ENCODE measurements around the gene NTRK3. TPM values are rescaled to one million over a fixed set of nuclear protein-coding genes. Genes with fewer than 3 reads are reported as not detected.

NTRK3 gene
- polyA plus RNA-seq, 1 donor from 2014 or later: 42.7 TPM

DNA sequence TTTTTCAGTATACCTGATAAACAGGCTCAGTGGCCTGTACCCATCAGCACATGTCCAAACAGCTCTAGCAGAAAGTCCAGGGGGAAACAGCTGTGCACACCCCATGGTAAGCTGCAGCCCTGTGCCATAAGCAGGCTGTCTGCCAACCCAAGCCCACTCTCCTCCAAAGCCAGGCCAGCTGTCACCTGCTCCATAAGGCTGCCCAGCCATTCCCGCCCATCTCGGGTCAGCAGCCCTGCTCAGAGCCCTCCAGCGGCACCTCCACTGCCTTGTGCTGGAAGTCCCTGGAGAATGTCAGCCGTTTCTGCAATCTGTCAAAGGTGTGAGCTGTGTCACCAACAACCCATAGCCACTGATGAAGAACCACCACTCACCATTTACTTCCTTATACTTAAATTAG, 82.0 kb downstream of the NTRK3 start:
- Histone ChIP-seq H3K9me2 (ENCODE audit: insufficient read depth, low read length) (no peaks in the 10 kb centered on the region), H2AFZ (ENCODE audit: low read depth, low read length) (no peak overlapping the region), H3K4me2 (ENCODE audit: low read length) (no peak overlapping the region), H3K27ac (ENCODE audit: low read length) (no peak overlapping the region), H3K9me3 (ENCODE audit: low read length) (no peaks in the 10 kb centered on the region), H3K4me3 (ENCODE audit: low read length) (no peak overlapping the region), H3K27me3 (ENCODE audit: insufficient read depth, low read depth, low read length) (no peaks in the 10 kb centered on the region), H3F3A (ENCODE audit: insufficient read depth, low read length, poor library complexity, severe bottlenecking) (no peaks in the 10 kb centered on the region), H3K79me2 (replicated peaks; ENCODE audit: insufficient read depth, low read length) (no peaks in the 10 kb centered on the region), H3K9ac (ENCODE audit: low read length) (no peak overlapping the region), H3K36me3 (ENCODE audit: insufficient read depth, low read length) (no peaks in the 10 kb centered on the region), H4K20me1 (ENCODE audit: insufficient read depth) (peaks cover 3% of the 10 kb centered on the region)
- TF ChIP-seq EZH2 (IDR thresholded peaks at IDR 0.05; ENCODE audit: borderline replicate concordance, insufficient read depth, low read length, poor library complexity, severe bottlenecking): no peak
- TF ChIP-seq, protein P1, sequence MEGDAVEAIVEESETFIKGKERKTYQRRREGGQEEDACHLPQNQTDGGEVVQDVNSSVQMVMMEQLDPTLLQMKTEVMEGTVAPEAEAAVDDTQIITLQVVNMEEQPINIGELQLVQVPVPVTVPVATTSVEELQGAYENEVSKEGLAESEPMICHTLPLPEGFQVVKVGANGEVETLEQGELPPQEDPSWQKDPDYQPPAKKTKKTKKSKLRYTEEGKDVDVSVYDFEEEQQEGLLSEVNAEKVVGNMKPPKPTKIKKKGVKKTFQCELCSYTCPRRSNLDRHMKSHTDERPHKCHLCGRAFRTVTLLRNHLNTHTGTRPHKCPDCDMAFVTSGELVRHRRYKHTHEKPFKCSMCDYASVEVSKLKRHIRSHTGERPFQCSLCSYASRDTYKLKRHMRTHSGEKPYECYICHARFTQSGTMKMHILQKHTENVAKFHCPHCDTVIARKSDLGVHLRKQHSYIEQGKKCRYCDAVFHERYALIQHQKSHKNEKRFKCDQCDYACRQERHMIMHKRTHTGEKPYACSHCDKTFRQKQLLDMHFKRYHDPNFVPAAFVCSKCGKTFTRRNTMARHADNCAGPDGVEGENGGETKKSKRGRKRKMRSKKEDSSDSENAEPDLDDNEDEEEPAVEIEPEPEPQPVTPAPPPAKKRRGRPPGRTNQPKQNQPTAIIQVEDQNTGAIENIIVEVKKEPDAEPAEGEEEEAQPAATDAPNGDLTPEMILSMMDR (IDR thresholded peaks at IDR 0.05; ENCODE audit: poor library complexity, severe bottlenecking): no peak

DNA sequence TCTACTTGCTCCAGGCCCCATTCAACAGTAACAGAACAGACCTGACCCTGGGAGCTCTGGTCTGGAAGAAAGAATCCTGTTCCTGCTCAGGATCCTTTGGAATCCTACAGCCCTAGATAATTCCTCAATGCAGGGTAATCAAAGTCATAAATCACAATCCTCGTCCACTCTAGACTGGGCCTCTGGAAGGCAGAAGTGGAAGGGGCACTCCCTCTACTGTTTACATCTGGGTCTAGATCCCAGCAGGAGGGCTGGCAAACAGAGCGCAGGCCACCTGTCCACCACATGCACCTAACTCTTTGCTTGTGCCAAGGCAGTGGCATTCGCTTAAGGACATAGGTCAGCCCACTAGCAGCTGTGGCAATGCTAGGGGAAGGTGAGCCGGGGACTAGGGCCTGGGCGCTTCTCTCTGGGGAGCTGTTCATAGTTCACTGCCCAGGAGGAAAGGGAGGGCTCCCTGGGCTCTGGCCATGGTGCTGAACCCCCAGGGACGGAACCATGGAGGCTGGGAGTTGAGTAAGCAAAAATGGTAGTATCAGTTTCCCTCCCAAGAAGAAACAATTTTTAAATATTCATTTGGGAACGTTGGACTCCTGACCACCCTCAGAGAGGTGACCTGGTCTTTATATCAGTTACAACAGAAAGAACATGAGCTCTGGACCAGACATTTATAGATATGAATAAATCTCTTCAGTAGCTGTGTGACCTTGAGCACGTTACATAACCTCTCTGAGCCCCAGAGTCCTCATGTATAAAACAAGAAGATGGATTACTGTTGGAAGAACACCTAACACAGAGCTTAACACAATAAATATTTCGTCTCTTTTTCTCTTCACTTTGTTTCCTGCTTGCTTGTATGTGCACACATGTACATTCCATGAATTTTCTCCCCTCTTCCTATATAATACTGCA, 90.2 kb downstream of the NTRK3 start:
- H3K4me2 ChIP-seq (ENCODE audit: low read length): no peak overlapping the region
- H3K27ac ChIP-seq (ENCODE audit: low read length): no peak overlapping the region
- no peak overlapping the region for H3K9ac ChIP-seq (ENCODE audit: low read length)
- no peak overlapping the region for H2AFZ ChIP-seq (ENCODE audit: low read depth, low read length)
- H3K9me2 ChIP-seq (ENCODE audit: insufficient read depth, low read length): no peaks in the 10 kb centered on the region
- no peaks in the 10 kb centered on the region for H3K27me3 ChIP-seq (ENCODE audit: insufficient read depth, low read depth, low read length)
- H3F3A ChIP-seq (ENCODE audit: insufficient read depth, low read length, poor library complexity, severe bottlenecking): no peaks in the 10 kb centered on the region
- no peaks in the 10 kb centered on the region for H4K20me1 ChIP-seq (ENCODE audit: insufficient read depth)
- no peaks in the 10 kb centered on the region for H3K9me3 ChIP-seq (ENCODE audit: low read length)
- no peaks in the 10 kb centered on the region for H3K36me3 ChIP-seq (ENCODE audit: insufficient read depth, low read length)
- no peaks in the 10 kb centered on the region for H3K79me2 ChIP-seq (replicated peaks; ENCODE audit: insufficient read depth, low read length)
- H3K4me3 ChIP-seq (ENCODE audit: low read length): no peak overlapping the region
- no peak for TF ChIP-seq RAD21 (conservative IDR thresholded peaks at IDR 0.05)
- TF ChIP-seq, protein P2, sequence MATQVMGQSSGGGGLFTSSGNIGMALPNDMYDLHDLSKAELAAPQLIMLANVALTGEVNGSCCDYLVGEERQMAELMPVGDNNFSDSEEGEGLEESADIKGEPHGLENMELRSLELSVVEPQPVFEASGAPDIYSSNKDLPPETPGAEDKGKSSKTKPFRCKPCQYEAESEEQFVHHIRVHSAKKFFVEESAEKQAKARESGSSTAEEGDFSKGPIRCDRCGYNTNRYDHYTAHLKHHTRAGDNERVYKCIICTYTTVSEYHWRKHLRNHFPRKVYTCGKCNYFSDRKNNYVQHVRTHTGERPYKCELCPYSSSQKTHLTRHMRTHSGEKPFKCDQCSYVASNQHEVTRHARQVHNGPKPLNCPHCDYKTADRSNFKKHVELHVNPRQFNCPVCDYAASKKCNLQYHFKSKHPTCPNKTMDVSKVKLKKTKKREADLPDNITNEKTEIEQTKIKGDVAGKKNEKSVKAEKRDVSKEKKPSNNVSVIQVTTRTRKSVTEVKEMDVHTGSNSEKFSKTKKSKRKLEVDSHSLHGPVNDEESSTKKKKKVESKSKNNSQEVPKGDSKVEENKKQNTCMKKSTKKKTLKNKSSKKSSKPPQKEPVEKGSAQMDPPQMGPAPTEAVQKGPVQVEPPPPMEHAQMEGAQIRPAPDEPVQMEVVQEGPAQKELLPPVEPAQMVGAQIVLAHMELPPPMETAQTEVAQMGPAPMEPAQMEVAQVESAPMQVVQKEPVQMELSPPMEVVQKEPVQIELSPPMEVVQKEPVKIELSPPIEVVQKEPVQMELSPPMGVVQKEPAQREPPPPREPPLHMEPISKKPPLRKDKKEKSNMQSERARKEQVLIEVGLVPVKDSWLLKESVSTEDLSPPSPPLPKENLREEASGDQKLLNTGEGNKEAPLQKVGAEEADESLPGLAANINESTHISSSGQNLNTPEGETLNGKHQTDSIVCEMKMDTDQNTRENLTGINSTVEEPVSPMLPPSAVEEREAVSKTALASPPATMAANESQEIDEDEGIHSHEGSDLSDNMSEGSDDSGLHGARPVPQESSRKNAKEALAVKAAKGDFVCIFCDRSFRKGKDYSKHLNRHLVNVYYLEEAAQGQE (IDR thresholded peaks at IDR 0.05; ENCODE audit: borderline replicate concordance): peak; percentile 29

DNA sequence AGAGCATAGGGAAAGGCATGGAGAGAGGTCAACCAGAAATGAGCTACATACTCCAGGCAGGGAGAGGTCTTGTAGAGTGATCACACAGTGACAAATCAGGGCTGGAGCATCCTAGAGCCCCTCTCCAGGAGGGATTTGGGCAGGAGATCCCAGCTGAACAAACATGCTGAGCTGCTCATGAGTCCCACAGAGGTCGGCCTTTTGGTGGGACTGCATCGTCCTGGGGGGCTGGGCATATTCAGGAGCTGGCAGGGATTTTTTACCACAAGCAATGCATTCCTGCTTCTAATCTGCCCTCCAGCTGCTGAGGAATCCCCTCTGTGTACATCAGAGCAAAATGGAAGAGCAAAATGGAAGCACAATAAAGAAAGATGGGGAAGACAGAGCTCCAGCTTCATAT, 94.9 kb downstream of the NTRK3 start:
- no peaks in the 10 kb centered on the region for H3K79me2 ChIP-seq (replicated peaks; ENCODE audit: insufficient read depth, low read length)
- no peaks in the 10 kb centered on the region for H3F3A ChIP-seq (ENCODE audit: insufficient read depth, low read length, poor library complexity, severe bottlenecking)
- H3K27ac ChIP-seq (ENCODE audit: low read length): no peak overlapping the region
- H3K36me3 ChIP-seq (ENCODE audit: insufficient read depth, low read length): no peaks in the 10 kb centered on the region
- H4K20me1 ChIP-seq (ENCODE audit: insufficient read depth): no peaks in the 10 kb centered on the region
- no peak overlapping the region for H2AFZ ChIP-seq (ENCODE audit: low read depth, low read length)
- no peak overlapping the region for H3K4me3 ChIP-seq (ENCODE audit: low read length)
- H3K9ac ChIP-seq (ENCODE audit: low read length): no peak overlapping the region
- TF ChIP-seq POLR2AphosphoS5 (IDR thresholded peaks at IDR 0.05) (no peak), SMC3 (conservative IDR thresholded peaks at IDR 0.05; ENCODE audit: poor library complexity) (no peak), MXI1 (conservative IDR thresholded peaks at IDR 0.05; ENCODE audit: poor library complexity, severe bottlenecking) (no peak), EP300 (conservative IDR thresholded peaks at IDR 0.05; ENCODE audit: poor library complexity, severe bottlenecking) (no peak), EZH2 (IDR thresholded peaks at IDR 0.05; ENCODE audit: borderline replicate concordance, insufficient read depth, low read length, poor library complexity, severe bottlenecking) (no peak), RAD21 (conservative IDR thresholded peaks at IDR 0.05) (no peak), TAF1 (IDR thresholded peaks at IDR 0.05; ENCODE audit: low read depth) (no peak)
- TF ChIP-seq, protein P1 (IDR thresholded peaks at IDR 0.05; ENCODE audit: poor library complexity, severe bottlenecking): no peak
- TF ChIP-seq, protein P2 (IDR thresholded peaks at IDR 0.05; ENCODE audit: borderline replicate concordance): no peak
- no peaks in the 10 kb centered on the region for H3K9me2 ChIP-seq (ENCODE audit: insufficient read depth, low read length)
- no peak overlapping the region for H3K4me2 ChIP-seq (ENCODE audit: low read length)
- no peaks in the 10 kb centered on the region for H3K27me3 ChIP-seq (ENCODE audit: insufficient read depth, low read depth, low read length)
- H3K9me3 ChIP-seq (ENCODE audit: low read length): no peaks in the 10 kb centered on the region

All from neural cell (in vitro differentiated cells).